ENCODE results near the gene TLE7.

TLE7 gene

DNA sequence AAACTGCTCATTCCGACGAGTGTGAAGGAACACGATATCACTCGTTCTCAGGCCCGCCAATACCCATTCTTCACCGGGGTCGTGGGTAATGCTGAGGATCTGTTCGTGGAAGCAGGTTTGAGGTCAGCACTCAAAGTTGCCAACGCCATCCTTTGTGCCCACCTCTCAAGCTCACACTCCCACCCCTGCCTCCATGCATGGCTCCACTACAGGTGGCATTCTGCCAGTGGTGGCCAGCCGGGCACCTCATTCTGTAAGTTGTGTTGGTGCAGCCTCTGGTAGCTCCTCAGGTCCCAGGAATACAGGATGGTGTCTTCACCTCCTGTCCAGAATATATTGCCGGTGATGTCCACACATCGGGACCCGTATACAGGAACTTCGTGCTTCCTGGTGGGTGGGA, 10.7 kb downstream of the TLE7 start:
- Histone ChIP-seq H3K9ac (ENCODE audit: low read depth in 1 of 2, low read length in 2 of 2) (no peak overlapping the region), H3K9me3 (ENCODE audit: control insufficient read depth in 1 of 2, low read length in 2 of 2) (no peaks in the 10 kb centered on the region), H3K4me3 (ENCODE audit: low read depth in 1 of 2, low read length in 2 of 2) (no peak overlapping the region), H3K27me3 (ENCODE audit: control insufficient read depth in 1 of 2, insufficient read depth in 2 of 2, low read length in 2 of 2) (peaks cover 10% of the 10 kb centered on the region in 2 donors), H3K36me3 (ENCODE audit: control insufficient read depth in 1 of 2, insufficient read depth in 2 of 2, low read length in 2 of 2) (no peaks in the 10 kb centered on the region), H3K4me1 (ENCODE audit: control insufficient read depth in 1 of 2, insufficient read depth in 2 of 2, low read length in 2 of 2) (no peaks in the 10 kb centered on the region), H3K27ac (ENCODE audit: low read depth, low read length) (no peak overlapping the region)

DNA sequence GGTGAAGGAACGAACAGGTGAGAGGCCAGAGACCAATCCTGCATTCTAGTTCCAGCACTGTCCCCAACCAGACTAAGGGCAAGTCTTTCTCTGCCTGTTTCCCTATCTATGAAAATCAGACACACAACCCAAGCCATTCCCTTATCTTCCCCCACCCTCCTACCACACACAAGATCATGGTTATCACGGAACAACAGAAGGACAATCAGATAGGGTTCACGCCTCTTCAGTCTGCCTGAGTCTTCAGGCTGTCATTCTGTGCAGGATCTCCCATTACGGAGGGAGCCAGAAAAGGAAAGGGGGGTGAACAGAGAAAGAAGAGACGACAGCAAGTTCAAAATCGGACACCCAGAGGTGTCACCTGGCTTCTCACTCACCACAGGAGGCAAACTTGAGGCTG, 11.1 kb downstream of the TLE7 start:
- Histone ChIP-seq H3K9ac (ENCODE audit: low read depth in 1 of 2, low read length in 2 of 2) (no peak overlapping the region), H3K36me3 (ENCODE audit: control insufficient read depth in 1 of 2, insufficient read depth in 2 of 2, low read length in 2 of 2) (no peaks in the 10 kb centered on the region), H3K4me1 (ENCODE audit: control insufficient read depth in 1 of 2, insufficient read depth in 2 of 2, low read length in 2 of 2) (no peaks in the 10 kb centered on the region), H3K4me3 (ENCODE audit: low read depth in 1 of 2, low read length in 2 of 2) (no peak overlapping the region), H3K27me3 (ENCODE audit: control insufficient read depth in 1 of 2, insufficient read depth in 2 of 2, low read length in 2 of 2) (peaks cover 10 to 12% of the 10 kb centered on the region in 2 donors), H3K9me3 (ENCODE audit: control insufficient read depth in 1 of 2, low read length in 2 of 2) (no peaks in the 10 kb centered on the region), H3K27ac (ENCODE audit: low read depth, low read length) (no peak overlapping the region)

DNA sequence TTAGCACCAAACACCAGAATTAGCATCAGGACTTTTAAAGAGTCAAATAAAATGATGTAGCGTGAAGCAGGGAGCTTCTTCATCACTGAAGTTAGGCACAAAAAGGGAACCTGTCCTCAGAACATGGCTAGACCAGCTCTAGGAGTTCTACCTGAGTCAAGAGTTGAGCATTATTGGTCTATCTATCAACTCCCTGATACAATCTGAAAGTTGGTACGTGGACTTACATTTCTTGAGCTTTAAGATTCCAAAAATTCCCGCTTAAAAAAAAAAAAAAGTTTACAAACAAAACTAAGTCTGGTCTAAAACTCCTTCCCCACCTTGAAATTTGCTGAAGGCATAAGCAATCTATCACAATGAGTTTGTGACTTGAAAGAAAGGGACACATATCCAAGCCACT, 12.3 kb downstream of the TLE7 start:
- Histone ChIP-seq H3K9me3 (ENCODE audit: control insufficient read depth in 1 of 2, low read length in 2 of 2) (no peaks in the 10 kb centered on the region), H3K36me3 (ENCODE audit: control insufficient read depth in 1 of 2, insufficient read depth in 2 of 2, low read length in 2 of 2) (no peaks in the 10 kb centered on the region), H3K4me1 (ENCODE audit: control insufficient read depth in 1 of 2, insufficient read depth in 2 of 2, low read length in 2 of 2) (no peaks in the 10 kb centered on the region), H3K27me3 (ENCODE audit: control insufficient read depth in 1 of 2, insufficient read depth in 2 of 2, low read length in 2 of 2) (peaks cover 10 to 22% of the 10 kb centered on the region in 2 donors), H3K27ac (ENCODE audit: low read depth, low read length) (no peak overlapping the region), H3K4me3 (ENCODE audit: low read depth in 1 of 2, low read length in 2 of 2) (no peak overlapping the region), H3K9ac (ENCODE audit: low read depth in 1 of 2, low read length in 2 of 2) (no peak overlapping the region)

DNA sequence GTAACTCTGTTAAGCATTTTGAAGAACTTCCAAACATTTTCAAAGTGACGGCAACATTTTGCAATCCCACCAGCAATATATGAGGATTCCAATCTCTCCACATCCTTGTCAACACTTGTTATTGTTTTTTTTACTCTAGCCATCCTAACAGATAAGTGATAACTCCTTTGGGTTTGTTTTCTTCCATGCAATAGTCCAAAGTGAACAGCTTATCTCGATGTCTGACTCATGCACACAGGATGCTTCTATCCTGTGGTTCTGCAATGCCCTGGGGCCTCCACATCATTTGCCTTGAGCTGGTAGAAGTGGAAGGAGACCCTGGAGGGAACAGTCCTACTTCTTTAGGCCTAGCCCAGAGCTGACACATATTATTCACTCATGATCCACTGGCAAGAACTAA, 13.0 kb downstream of the TLE7 start:
- Histone ChIP-seq H3K4me1 (ENCODE audit: control insufficient read depth in 1 of 2, insufficient read depth in 2 of 2, low read length in 2 of 2) (no peaks in the 10 kb centered on the region), H3K27ac (ENCODE audit: low read depth, low read length) (no peak overlapping the region), H3K36me3 (ENCODE audit: control insufficient read depth in 1 of 2, insufficient read depth in 2 of 2, low read length in 2 of 2) (no peaks in the 10 kb centered on the region), H3K4me3 (ENCODE audit: low read depth in 1 of 2, low read length in 2 of 2) (no peak overlapping the region), H3K9me3 (ENCODE audit: control insufficient read depth in 1 of 2, low read length in 2 of 2) (no peaks in the 10 kb centered on the region), H3K9ac (ENCODE audit: low read depth in 1 of 2, low read length in 2 of 2) (no peak overlapping the region), H3K27me3 (ENCODE audit: control insufficient read depth in 1 of 2, insufficient read depth in 2 of 2, low read length in 2 of 2) (peaks cover 10 to 22% of the 10 kb centered on the region in 2 donors)

DNA sequence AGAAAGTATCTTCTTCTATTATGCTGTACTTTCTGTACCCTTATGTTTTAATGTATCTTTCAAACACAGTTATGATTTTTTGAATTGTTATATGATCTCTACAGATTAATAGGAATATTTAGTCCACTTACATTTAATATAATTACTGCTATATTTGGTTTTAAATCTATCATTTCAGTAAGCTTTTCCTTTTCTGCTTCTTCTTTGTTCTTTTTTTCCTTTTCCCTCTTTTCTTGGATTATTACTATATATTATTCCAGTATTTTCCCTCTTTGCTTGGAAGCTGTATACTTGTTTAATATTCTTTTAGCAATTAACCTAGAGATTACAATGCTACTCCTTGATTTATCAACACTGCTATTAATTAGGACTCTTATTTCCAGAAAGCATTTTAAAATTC, 13.5 kb downstream of the TLE7 start:
- H3K9me3 ChIP-seq (ENCODE audit: control insufficient read depth in 1 of 2, low read length in 2 of 2) = no peaks in the 10 kb centered on the region
- no peak overlapping the region for H3K4me3 ChIP-seq (ENCODE audit: low read depth in 1 of 2, low read length in 2 of 2)
- no peaks in the 10 kb centered on the region for H3K36me3 ChIP-seq (ENCODE audit: control insufficient read depth in 1 of 2, insufficient read depth in 2 of 2, low read length in 2 of 2)
- no peak overlapping the region for H3K9ac ChIP-seq (ENCODE audit: low read depth in 1 of 2, low read length in 2 of 2)
- H3K27ac ChIP-seq (ENCODE audit: low read depth, low read length) = no peak overlapping the region
- H3K27me3 ChIP-seq (ENCODE audit: control insufficient read depth in 1 of 2, insufficient read depth in 2 of 2, low read length in 2 of 2) = peaks cover 10 to 22% of the 10 kb centered on the region in 2 donors
- H3K4me1 ChIP-seq (ENCODE audit: control insufficient read depth in 1 of 2, insufficient read depth in 2 of 2, low read length in 2 of 2) = no peaks in the 10 kb centered on the region

DNA sequence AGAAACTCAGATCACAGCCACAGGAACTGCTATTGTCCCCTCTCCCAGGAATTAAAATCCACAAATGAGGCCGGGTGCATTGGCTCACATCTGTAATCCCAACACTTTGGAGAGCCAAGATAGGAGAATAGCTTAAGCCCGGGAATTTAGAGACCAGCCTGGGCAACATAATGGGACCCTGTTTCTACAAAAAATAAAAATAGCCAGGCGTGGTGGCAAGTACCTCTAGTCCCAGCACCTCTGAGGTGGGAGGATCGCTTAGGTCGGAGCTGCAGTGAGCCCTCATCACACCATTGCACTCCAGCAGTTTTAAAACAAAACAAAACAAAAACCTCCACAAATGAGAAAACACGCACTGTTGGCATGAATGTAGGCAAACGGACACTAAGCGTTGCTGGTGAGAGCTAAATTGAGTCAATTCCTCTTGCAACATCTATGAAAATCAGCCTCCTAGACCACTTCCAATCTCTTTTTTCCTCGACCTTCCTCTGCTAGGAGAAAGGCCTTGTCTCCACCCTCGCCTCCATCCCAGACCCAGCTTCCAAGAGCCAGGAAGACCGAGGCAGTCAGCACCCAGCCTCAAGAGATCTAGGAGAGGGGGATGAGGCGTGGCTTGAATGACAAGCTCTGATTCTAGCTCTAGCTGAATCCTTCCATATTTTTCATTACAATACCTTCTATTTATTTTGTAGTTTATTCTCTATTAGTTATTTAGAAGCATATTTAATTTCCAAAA, 14.8 kb downstream of the TLE7 start:
- Histone ChIP-seq H3K36me3 (ENCODE audit: control insufficient read depth in 1 of 2, insufficient read depth in 2 of 2, low read length in 2 of 2) (no peaks in the 10 kb centered on the region), H3K27ac (ENCODE audit: low read depth, low read length) (no peak overlapping the region), H3K4me3 (ENCODE audit: low read depth in 1 of 2, low read length in 2 of 2) (no peak overlapping the region), H3K9ac (ENCODE audit: low read depth in 1 of 2, low read length in 2 of 2) (no peak overlapping the region), H3K27me3 (ENCODE audit: control insufficient read depth in 1 of 2, insufficient read depth in 2 of 2, low read length in 2 of 2) (peaks cover 10 to 22% of the 10 kb centered on the region in 2 donors), H3K4me1 (ENCODE audit: control insufficient read depth in 1 of 2, insufficient read depth in 2 of 2, low read length in 2 of 2) (no peaks in the 10 kb centered on the region), H3K9me3 (ENCODE audit: control insufficient read depth in 1 of 2, low read length in 2 of 2) (no peaks in the 10 kb centered on the region)

DNA sequence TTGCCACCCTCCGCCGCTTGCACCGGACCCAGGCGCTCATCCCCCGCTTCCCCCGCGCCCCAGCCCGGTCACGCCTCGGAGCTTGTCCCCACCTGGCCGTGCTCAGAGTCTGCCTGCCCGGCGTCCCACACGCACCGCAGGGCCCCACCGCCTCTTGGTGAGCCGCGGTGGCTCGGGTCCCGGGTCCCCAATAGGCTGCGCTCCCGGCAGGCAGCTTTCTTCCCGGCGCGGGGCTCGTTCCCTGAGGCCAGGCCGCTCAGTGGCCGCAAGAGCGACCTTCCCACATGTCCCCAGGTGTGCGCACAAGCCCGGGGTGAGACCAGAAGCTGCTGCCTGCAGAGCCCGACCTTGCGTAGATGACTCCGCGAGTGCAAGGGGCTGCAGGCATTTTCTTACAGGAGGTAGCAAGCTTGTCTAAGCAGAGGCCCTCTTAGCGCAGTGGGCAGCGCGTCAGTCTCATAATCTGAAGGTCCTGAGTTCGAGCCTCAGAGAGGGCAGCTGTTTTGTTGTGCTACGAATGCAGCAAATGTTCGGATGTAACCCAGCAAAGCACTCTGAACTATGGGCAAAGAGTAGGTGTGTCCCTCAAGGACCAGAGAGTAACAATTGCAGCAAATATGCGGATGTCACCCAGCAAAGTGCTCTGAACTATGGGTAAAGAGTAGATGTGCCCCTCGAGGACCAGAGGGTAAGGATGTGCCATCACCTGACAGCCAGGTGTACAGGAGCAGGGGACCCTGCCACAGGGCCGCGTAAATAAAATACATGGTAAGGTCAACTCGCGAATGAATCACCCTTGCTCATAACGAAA, 15.6 kb downstream of the TLE7 start:
- Histone ChIP-seq H3K9me3 (ENCODE audit: control insufficient read depth in 1 of 2, low read length in 2 of 2) (no peaks in the 10 kb centered on the region), H3K4me3 (ENCODE audit: low read depth in 1 of 2, low read length in 2 of 2) (no peak overlapping the region), H3K4me1 (ENCODE audit: control insufficient read depth in 1 of 2, insufficient read depth in 2 of 2, low read length in 2 of 2) (no peaks in the 10 kb centered on the region), H3K27ac (ENCODE audit: low read depth, low read length) (no peak overlapping the region), H3K27me3 (ENCODE audit: control insufficient read depth in 1 of 2, insufficient read depth in 2 of 2, low read length in 2 of 2) (peaks cover 10 to 19% of the 10 kb centered on the region in 2 donors), H3K9ac (ENCODE audit: low read depth in 1 of 2, low read length in 2 of 2) (no peak overlapping the region), H3K36me3 (ENCODE audit: control insufficient read depth in 1 of 2, insufficient read depth in 2 of 2, low read length in 2 of 2) (no peaks in the 10 kb centered on the region)

DNA sequence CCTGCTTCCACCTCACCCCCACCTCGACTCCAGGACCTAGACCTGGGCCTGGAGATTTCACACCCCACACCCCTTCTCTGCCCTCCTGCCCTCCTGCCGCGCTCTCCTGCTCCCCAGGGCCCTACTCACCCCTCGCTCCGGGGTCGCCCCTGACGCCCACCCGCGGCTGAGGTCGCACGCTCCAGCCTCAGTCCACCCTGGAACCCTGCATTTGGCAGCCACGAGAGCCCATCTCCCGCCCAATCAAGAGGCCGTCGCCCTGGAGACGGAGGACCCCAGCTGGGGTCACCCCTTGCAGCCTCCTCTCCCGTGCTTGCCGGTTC, 16.1 kb downstream of the TLE7 start:
- Histone ChIP-seq H3K27ac (ENCODE audit: low read depth, low read length) (no peak overlapping the region), H3K9ac (ENCODE audit: low read depth in 1 of 2, low read length in 2 of 2) (no peak overlapping the region), H3K4me1 (ENCODE audit: control insufficient read depth in 1 of 2, insufficient read depth in 2 of 2, low read length in 2 of 2) (no peaks in the 10 kb centered on the region), H3K4me3 (ENCODE audit: low read depth in 1 of 2, low read length in 2 of 2) (no peak overlapping the region), H3K27me3 (ENCODE audit: control insufficient read depth in 1 of 2, insufficient read depth in 2 of 2, low read length in 2 of 2) (peaks cover 10 to 19% of the 10 kb centered on the region in 2 donors), H3K9me3 (ENCODE audit: control insufficient read depth in 1 of 2, low read length in 2 of 2) (no peaks in the 10 kb centered on the region), H3K36me3 (ENCODE audit: control insufficient read depth in 1 of 2, insufficient read depth in 2 of 2, low read length in 2 of 2) (no peaks in the 10 kb centered on the region)

DNA sequence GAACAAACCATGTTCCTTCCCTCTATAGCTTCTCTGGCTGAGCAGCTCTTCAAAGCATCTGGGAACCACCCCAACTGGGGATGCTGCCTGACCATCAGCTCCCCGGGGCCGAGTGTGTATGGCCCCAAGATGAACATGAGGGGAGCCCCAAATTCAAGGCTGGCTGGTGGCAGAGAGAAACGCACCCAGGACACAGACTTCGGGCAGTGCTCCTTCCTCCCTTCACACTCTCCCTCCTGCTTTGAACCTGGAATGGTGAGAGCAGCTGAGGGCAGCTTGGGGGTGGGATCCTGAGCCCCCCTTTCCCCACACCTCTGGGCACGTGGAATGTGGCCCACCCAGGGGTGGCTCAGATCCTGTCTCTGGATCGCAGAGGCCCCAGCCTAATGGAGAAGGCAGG, 17.2 kb downstream of the TLE7 start:
- Histone ChIP-seq H3K4me3 (ENCODE audit: low read depth in 1 of 2, low read length in 2 of 2) (no peak overlapping the region), H3K36me3 (ENCODE audit: control insufficient read depth in 1 of 2, insufficient read depth in 2 of 2, low read length in 2 of 2) (no peaks in the 10 kb centered on the region), H3K27me3 (ENCODE audit: control insufficient read depth in 1 of 2, insufficient read depth in 2 of 2, low read length in 2 of 2) (peaks cover 10 to 19% of the 10 kb centered on the region in 2 donors)

DNA sequence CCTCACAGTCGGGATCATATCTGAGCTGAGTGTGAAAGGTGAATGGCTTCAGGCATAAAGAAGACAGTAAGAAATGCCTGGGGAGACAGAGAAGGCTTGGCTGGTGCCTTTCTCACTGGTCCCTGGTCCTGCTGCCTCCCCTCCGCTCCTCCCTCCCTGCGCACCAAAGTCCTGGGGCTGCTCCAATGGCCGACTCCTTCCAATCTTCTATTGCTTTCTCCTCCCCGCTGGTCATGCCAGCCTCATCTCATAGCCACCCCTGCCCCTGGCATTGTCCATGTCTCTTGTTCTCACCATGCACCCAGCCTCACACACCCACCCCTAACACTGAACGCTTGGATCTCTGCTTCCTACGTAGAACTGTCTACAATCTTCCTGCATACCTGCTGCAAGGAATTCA, 18.0 kb downstream of the TLE7 start:
- no peaks in the 10 kb centered on the region for H3K36me3 ChIP-seq (ENCODE audit: control insufficient read depth in 1 of 2, insufficient read depth in 2 of 2, low read length in 2 of 2)
- no peaks in the 10 kb centered on the region for H3K4me1 ChIP-seq (ENCODE audit: control insufficient read depth in 1 of 2, insufficient read depth in 2 of 2, low read length in 2 of 2)
- H3K9me3 ChIP-seq (ENCODE audit: control insufficient read depth in 1 of 2, low read length in 2 of 2) = no peaks in the 10 kb centered on the region
- peaks cover 10 to 19% of the 10 kb centered on the region in 2 donors for H3K27me3 ChIP-seq (ENCODE audit: control insufficient read depth in 1 of 2, insufficient read depth in 2 of 2, low read length in 2 of 2)
- no peak overlapping the region for H3K4me3 ChIP-seq (ENCODE audit: low read depth in 1 of 2, low read length in 2 of 2)
- no peak overlapping the region for H3K9ac ChIP-seq (ENCODE audit: low read depth in 1 of 2, low read length in 2 of 2)
- no peak overlapping the region for H3K27ac ChIP-seq (ENCODE audit: low read depth, low read length)

More for the DNA sequence above, 17.2 kb downstream of the TLE7 start:
- Histone ChIP-seq H3K9me3 (ENCODE audit: control insufficient read depth in 1 of 2, low read length in 2 of 2) (no peaks in the 10 kb centered on the region), H3K27ac (ENCODE audit: low read depth, low read length) (no peak overlapping the region), H3K9ac (ENCODE audit: low read depth in 1 of 2, low read length in 2 of 2) (no peak overlapping the region), H3K4me1 (ENCODE audit: control insufficient read depth in 1 of 2, insufficient read depth in 2 of 2, low read length in 2 of 2) (no peaks in the 10 kb centered on the region)

All from duodenal mucosa (tissue), 2 donors.